IMR-90 (cell line): ENCODE results near the gene HPSE2. TPM values are rescaled to one million over a fixed set of nuclear protein-coding genes. Genes with fewer than 3 reads are reported as not detected.

Experiments used
- ATAC-seq: fragments of 200-7000 bp; cut with Tn5 transposase; 2 replicates; pipeline ENCODE4 v1.9.1; 2020; ENCODE audit warnings: low read depth, mild to moderate bottlenecking, moderate library complexity
- BruUV-seq: library from RNA; stranded (reverse); fragments of 400-500 nt; replicated peaks from 2 replicates; lab custom pipeline; 2021; lab: Mats Ljungman, UMichigan
- CTCF ChIA-PET: fragments of 300-600 bp; formaldehyde crosslinking; extraction: SDS; loops from one replicate; lab custom pipeline; 2021; ENCODE audit warnings: antibody characterized with exemption; lab: Yijun Ruan, JAX
- POLR2A ChIA-PET: fragments of 300-600 bp; sonication (Branson Sonifier 250); formaldehyde crosslinking; loops from one replicate; lab custom pipeline; 2022; ENCODE audit warnings: antibody characterized with exemption; ENCODE audit not compliant: unreplicated experiment; lab: Charles Lee
- DNase-seq: peaks from one replicate; pipeline ENCODE4 v3.0.0; 2013
- H2AFZ ChIP-seq: replicated peaks from 2 replicates; pipeline ENCODE3; 2013; ENCODE audit warnings: low read length, mild to moderate bottlenecking; ENCODE audit not compliant: poor library complexity
- H2AK5ac ChIP-seq: 2 replicates; pipeline ENCODE4 v1.6.1; 2013; ENCODE audit warnings: low read depth, low read length, inconsistent platforms
- H2AK9ac ChIP-seq: replicated peaks from 2 replicates; pipeline ENCODE3; 2013; ENCODE audit warnings: mild to moderate bottlenecking, low read depth, low read length, moderate library complexity; ENCODE audit not compliant: poor library complexity
- H2BK120ac ChIP-seq: 2 replicates; pipeline ENCODE4 v1.6.1; 2013; ENCODE audit warnings: low read depth, low read length, inconsistent platforms
- H2BK15ac ChIP-seq: 3 replicates; pipeline ENCODE4 v1.6.1; 2013; ENCODE audit warnings: low read depth, low read length, inconsistent platforms
- H2BK20ac ChIP-seq: 2 replicates; pipeline ENCODE4 v1.6.1; 2013; ENCODE audit warnings: low read depth, mild to moderate bottlenecking, inconsistent platforms, low read length, moderate library complexity
- H2BK5ac ChIP-seq: 2 replicates; pipeline ENCODE4 v1.6.1; 2013; ENCODE audit warnings: mild to moderate bottlenecking, low read depth, low read length, inconsistent platforms; ENCODE audit not compliant: poor library complexity, severe bottlenecking
- H3K14ac ChIP-seq: replicated peaks from 2 replicates; pipeline ENCODE4 v1.6.1; 2013; ENCODE audit warnings: low read depth, low read length, inconsistent platforms
- H3K18ac ChIP-seq: 2 replicates; pipeline ENCODE4 v1.6.1; 2013; ENCODE audit warnings: low read depth, low read length, control low read depth
- H3K23ac ChIP-seq: 2 replicates; pipeline ENCODE4 v1.6.1; 2013; ENCODE audit warnings: low read depth, low read length, inconsistent platforms
- H3K27ac ChIP-seq: 2 replicates; pipeline ENCODE4 v1.5.1; 2013; ENCODE audit warnings: mild to moderate bottlenecking, control low read depth, low read length; ENCODE audit not compliant: insufficient read depth
- H3K27me3 ChIP-seq: 2 replicates; pipeline ENCODE4 v1.6.1; 2013; ENCODE audit warnings: low read length; ENCODE audit not compliant: control insufficient read depth, insufficient read depth
- H3K36me3 ChIP-seq: 2 replicates; pipeline ENCODE4 v1.6.1; 2013; ENCODE audit warnings: low read length, mixed read lengths; ENCODE audit not compliant: control insufficient read depth, insufficient read depth
- H3K4ac ChIP-seq: 2 replicates; pipeline ENCODE4 v1.6.1; 2013; ENCODE audit warnings: low read depth, low read length, inconsistent platforms
- H3K4me1 ChIP-seq: 2 replicates; pipeline ENCODE4 v1.6.1; 2013; ENCODE audit warnings: low read length, mixed read lengths; ENCODE audit not compliant: control insufficient read depth, insufficient read depth
- H3K4me2 ChIP-seq: 2 replicates; pipeline ENCODE4 v1.6.1; 2013; ENCODE audit warnings: low read depth, mild to moderate bottlenecking, control low read depth, low read length, moderate library complexity
- H3K4me3 ChIP-seq: 2 replicates; pipeline ENCODE4 v1.5.1; 2013; ENCODE audit warnings: low read depth, mild to moderate bottlenecking, control low read depth, low read length, moderate library complexity; ENCODE audit not compliant: insufficient read depth
- H3K56ac ChIP-seq: 2 replicates; pipeline ENCODE4 v1.6.1; 2013; ENCODE audit warnings: low read length, inconsistent platforms; ENCODE audit not compliant: insufficient read depth; ENCODE audit errors: extremely low read depth
- H3K79me1 ChIP-seq, 2 experiments: 2 replicates each; pipeline ENCODE4 v1.6.1; 2013; ENCODE audit warnings: low read length in 2 of 2, inconsistent platforms in 1 of 2, low read depth in 1 of 2
- H3K9ac ChIP-seq: 2 replicates; pipeline ENCODE4 v1.6.1; 2013; ENCODE audit warnings: low read depth, low read length, control low read depth
- H3K9me1 ChIP-seq: 2 replicates; pipeline ENCODE4 v1.6.1; 2013; ENCODE audit warnings: low read length, inconsistent platforms; ENCODE audit not compliant: insufficient read depth
- H3K9me3 ChIP-seq: 2 replicates; pipeline ENCODE4 v1.6.1; 2013; ENCODE audit warnings: low read length; ENCODE audit not compliant: control insufficient read depth, insufficient read depth
- H4K20me1 ChIP-seq: 2 replicates; pipeline ENCODE4 v1.6.1; 2013; ENCODE audit warnings: low read length, inconsistent platforms; ENCODE audit not compliant: insufficient read depth
- H4K5ac ChIP-seq: 2 replicates; pipeline ENCODE4 v1.6.1; 2013; ENCODE audit warnings: mild to moderate bottlenecking, low read depth, low read length, control low read depth
- H4K8ac ChIP-seq, 2 experiments: 2 replicates each; pipeline ENCODE4 v1.6.1; 2013; ENCODE audit warnings: low read depth in 2 of 2, low read length in 2 of 2, control low read depth in 1 of 2, inconsistent platforms in 1 of 2
- H4K91ac ChIP-seq: 2 replicates; pipeline ENCODE4 v1.6.1; 2013; ENCODE audit warnings: low read depth, low read length, inconsistent platforms; ENCODE audit not compliant: insufficient read depth
- CEBPB ChIP-seq: IDR thresholded peaks from 2 replicates; pipeline ENCODE4 v1.6.1; 2012; ENCODE audit warnings: low read depth, low read length, improper control_type of control experiment
- CHD1 ChIP-seq: IDR thresholded peaks from 2 replicates; pipeline ENCODE4 v1.6.1; 2012; ENCODE audit warnings: low read depth, low read length, improper control_type of control experiment
- CTCF ChIP-seq: conservative IDR thresholded peaks from 2 replicates; pipeline ENCODE4 v1.5.1; 2012; ENCODE audit warnings: mild to moderate bottlenecking, low read depth, low read length, improper control_type of control experiment
- FOS ChIP-seq: fragments of 150-350 bp; IDR thresholded peaks from 2 replicates; pipeline ENCODE4 v1.6.1; 2016; ENCODE audit warnings: low read depth, low read length
- MAFK ChIP-seq: IDR thresholded peaks from 2 replicates; pipeline ENCODE4 v1.6.1; 2012; ENCODE audit warnings: low read depth, low read length, improper control_type of control experiment
- NFE2L2 ChIP-seq: fragments of 150-350 bp; IDR thresholded peaks from 2 replicates; pipeline ENCODE4 v1.6.1; 2016; ENCODE audit warnings: low read depth, mild to moderate bottlenecking, low read length
- POLR2A ChIP-seq: IDR thresholded peaks from 2 replicates; pipeline ENCODE4 v1.6.1; 2012; ENCODE audit warnings: mild to moderate bottlenecking, low read depth, low read length
- RFX5 ChIP-seq: IDR thresholded peaks from 2 replicates; pipeline ENCODE4 v1.8.0; 2012; ENCODE audit warnings: low read depth, mild to moderate bottlenecking, low read length, moderate library complexity
- WGBS, 2 experiments: methylation state at CpG; one replicate each; pipeline versions ENCODE4 v1.1.5 to v1.1.7; 2013; ENCODE audit warnings: missing lambda C conversion rate in 2 of 2; ENCODE audit not compliant: insufficient read length in 1 of 2; ENCODE audit errors: extremely low coverage in 2 of 2; 5-methylcytosine and 5-hydroxymethylcytosine counted together
- dilution Hi-C: fragments of 300-500 bp; cut with HindIII; formaldehyde crosslinking; loops from one replicate; pipeline ENCODE4 v1.14.3; 2018; ENCODE audit warnings: low sequenced_read_pairs; ENCODE audit not compliant: unreplicated experiment
- in situ Hi-C: fragments of 300-500 bp; cut with MboI; formaldehyde crosslinking; loops from 3 replicates; pipeline ENCODE4 v1.14.3; 2019; ENCODE audit warnings: low sequenced_read_pairs, inconsistent platforms, mixed read lengths
- intact Hi-C: fragments of 100-400 bp; cut with micrococcal nuclease; formaldehyde crosslinking; loops from 2 replicates; pipeline ENCODE4 v1.10.0; 2022
- polyA plus RNA-seq, 3 experiments: library from polyadenylated mRNA; depleted of rRNA; stranded (reverse); fragments of >200 nt; gene quantifications; 2 replicates each; pipeline ENCODE4 v1.2.3, GENCODE V29; 2012; ENCODE audit warnings: low replicate concordance in 1 of 3
- total RNA-seq: library from RNA; depleted of rRNA; stranded (reverse); fragments of >200 nt; gene quantifications from 2 replicates; pipeline ENCODE4 v1.2.3, GENCODE V29; 2012

HPSE2 gene
- total and polyA plus RNA-seq, 2 of the 4 experiments (the other 2 are of a cell fraction): not detected

DNA sequence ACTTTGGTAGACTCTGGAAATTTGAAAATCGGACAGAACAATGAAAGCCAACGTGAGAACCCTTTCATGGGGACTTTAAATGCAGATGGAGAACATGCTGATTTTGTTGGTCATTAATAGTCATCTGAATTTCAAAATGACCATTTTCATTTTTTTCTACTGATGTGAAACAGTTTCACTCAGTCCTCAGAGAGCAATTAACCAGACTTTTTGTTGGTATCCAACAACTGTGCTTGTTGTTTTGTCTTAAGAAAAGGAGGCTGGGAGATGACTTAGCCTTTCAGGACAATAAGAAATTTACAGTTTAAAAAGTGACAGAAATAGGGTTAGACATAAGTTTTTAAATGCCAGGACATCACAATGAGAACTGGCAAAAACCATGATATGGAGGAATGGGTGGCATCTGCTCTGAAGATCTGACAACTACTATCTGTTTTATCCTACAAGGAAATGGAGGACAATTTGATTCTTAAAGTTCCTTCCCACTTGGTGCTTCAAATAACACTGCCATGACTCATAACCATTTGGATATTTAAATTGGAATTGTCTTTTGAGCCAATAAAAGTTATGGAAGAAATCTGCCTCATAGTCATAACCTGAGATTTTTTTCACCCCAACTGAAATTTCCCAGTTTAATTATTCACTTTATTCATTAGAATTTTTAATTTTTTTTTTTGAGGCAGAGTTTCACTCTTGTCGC is 701.8 kb downstream of the HPSE2 start:
- Histone ChIP-seq H4K91ac (no peak overlapping the region), H3K9ac (no peak overlapping the region), H3K27me3 (no peaks in the 10 kb centered on the region), H2AK9ac (no peak overlapping the region), H3K4me2 (no peak overlapping the region), H2BK20ac (no peak overlapping the region), H2AFZ (no peak overlapping the region), H2AK5ac (no peak overlapping the region), H3K4ac (no peak overlapping the region), H3K79me1 (no peaks in the 10 kb centered on the region), H3K9me3 (no peaks in the 10 kb centered on the region), H4K5ac (no peak overlapping the region), H4K8ac (no peak overlapping the region), H3K4me3 (no peak overlapping the region), H4K20me1 (no peaks in the 10 kb centered on the region), H3K23ac (no peak overlapping the region), H3K36me3 (no peaks in the 10 kb centered on the region), H3K9me1 (no peaks in the 10 kb centered on the region), H3K4me1 (no peaks in the 10 kb centered on the region), H3K56ac (no peak overlapping the region), H3K27ac (no peak overlapping the region), H3K18ac (no peak overlapping the region), H2BK120ac (no peak overlapping the region), H2BK5ac (no peak overlapping the region), H2BK15ac (no peak overlapping the region), H3K14ac (no peak overlapping the region)
- BruUV-seq: no TSS peak
- ATAC-seq (no peak), DNase-seq (no peak)
- TF ChIP-seq RFX5: no peak
- no peak for TF ChIP-seq CTCF
- TF ChIP-seq CHD1: no peak
- no peak for TF ChIP-seq NFE2L2
- TF ChIP-seq FOS: no peak
- TF ChIP-seq CEBPB: no peak
- TF ChIP-seq POLR2A: no peak
- no peak for TF ChIP-seq MAFK
- no CpG with 5 or more reads among the region's 3 CpGs for WGBS, 2 experiments
- intact Hi-C loops: no loop called here
- in situ Hi-C loops: no loop called here
- CTCF ChIA-PET: no interaction called here
- dilution Hi-C loops: no loop called here
- POLR2A ChIA-PET: no interaction called here
